ENCODE data around the gene PRAMEF18.
"Not testable (repeated sequence)": the region's sequence is repeated elsewhere in the genome, so short reads cannot be mapped to it uniquely, and the experiment has no call there.

PRAMEF18 gene

DNA sequence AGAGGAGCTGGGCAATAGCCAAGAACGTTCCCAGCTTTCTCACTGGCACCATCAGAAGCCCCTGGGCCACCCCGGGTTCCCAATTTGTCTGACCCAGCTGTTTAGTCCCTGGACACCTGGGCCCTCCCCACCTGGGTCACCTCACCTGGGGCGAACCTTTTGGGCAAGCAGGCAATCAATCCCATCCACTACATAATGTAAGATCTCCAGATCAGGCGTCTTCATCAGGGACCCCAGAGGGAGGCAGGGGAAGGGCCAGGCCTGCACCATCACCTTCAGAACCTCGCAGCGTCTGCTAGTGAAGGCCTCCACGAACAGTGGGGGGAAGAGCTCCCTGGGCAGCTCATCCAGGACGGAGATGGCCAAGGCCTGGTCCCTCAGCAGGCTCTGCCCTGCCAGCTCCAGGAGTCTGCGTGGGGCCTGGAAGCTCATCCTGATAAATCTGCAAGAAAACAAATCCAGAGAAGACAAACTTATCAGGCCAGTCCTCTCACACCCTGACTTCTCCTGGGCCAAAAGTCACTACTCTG, at the start of gene PRAMEF18:
PRAMEF18 (minus strand) TSS at position 480 of the 530 bp plus-strand sequence; CDS start at position 432, 48 bp downstream.
- H3K27ac ChIP-seq; DNase-seq (ENCODE audit: low spot score); H3K4me3 ChIP-seq: not testable (repeated sequence)

GRCh38 chr1:13265124-13265523, 39.2 kb upstream of the PRAMEF18 start:
- H3K27ac ChIP-seq; H3K4me3 ChIP-seq; DNase-seq (ENCODE audit: low spot score): not testable (repeated sequence)

GRCh38 chr1:13253898-13254297, 27.9 kb upstream of the PRAMEF18 start, which contains the start of gene PRAMEF5:
Gene PRAMEF5 (plus strand): TSS chr1:13254198. CDS start chr1:13259269, 5,071 bp downstream.
- DNase-seq (ENCODE audit: low spot score); H3K4me3 ChIP-seq; H3K27ac ChIP-seq: not testable (repeated sequence)

DNA sequence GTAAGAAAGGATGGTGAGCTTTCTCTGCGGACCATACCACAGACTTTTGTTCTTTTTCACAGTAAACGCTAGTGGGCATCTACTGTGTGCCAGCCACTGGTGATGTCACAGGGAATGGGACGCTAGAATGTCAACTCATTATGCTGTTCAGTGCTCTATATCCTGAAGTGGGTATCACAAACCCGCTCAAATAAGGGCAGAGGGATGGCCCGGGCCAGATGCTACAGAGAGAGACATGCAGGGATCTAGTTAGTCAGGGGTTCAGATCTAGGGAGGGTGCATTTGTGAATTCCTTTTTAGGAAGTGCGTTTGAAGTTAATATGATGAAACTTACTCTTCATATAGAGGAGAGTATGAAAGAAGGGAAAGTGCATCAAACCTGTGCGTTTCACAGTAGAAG, 21.2 kb upstream of the PRAMEF18 start:
- DNase-seq (ENCODE audit: low spot score); H3K27ac ChIP-seq; H3K4me3 ChIP-seq: not testable (repeated sequence)

DNA sequence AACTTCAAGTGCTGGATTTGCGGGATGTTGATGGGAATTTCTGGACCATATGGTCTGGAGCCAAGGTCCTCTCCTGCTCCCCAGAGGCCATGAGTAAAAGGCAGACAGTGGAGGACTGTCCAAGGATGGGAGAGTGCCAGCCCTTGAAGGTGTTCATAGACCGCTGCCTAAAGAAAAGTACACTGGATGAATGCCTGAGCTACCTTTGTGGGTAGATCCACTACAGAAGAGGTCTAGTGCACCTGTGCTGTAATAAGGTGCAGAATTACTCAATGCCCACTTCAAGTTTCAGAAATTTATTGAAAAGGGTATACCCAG, 20.6 kb upstream of the PRAMEF18 start:
- not testable (repeated sequence) for H3K4me3 ChIP-seq; H3K27ac ChIP-seq; DNase-seq (ENCODE audit: low spot score)

DNA sequence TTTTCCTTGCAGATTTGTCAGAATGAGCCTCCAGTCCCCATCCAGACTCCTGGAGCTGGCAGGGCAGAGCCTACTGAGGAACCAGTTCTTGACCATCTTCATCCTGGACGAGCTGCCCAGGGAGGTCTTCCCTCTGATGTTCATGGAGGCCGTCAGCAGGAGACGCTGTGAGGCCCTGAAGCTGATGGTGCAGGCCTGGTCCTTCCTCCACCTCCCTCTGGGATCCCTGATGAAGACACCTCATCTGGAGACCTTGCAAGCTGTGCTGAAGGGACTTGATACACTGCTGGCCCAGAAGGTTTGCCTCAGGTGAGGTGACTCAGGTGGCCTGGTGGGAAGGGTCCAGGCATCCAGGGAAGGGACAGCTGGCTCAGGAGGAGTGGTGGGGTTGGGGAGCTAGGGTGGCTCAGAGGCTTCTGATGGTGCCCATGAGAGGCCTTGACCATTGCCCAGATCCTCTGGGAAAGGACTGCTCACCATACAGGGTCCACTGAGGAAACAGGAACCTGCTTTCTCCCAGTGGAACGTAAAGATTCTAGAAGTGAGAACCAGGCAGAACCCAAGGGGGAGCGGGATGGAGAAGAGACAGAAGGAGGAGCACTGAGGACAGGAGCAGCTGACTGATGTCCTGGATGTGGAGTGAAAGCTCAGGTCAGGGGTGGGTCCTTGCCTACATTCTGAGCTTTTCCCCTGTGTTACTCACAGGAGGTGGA, 20.0 kb upstream of the PRAMEF18 start:
- H3K4me3 ChIP-seq; H3K27ac ChIP-seq; DNase-seq (ENCODE audit: low spot score): not testable (repeated sequence)

DNA sequence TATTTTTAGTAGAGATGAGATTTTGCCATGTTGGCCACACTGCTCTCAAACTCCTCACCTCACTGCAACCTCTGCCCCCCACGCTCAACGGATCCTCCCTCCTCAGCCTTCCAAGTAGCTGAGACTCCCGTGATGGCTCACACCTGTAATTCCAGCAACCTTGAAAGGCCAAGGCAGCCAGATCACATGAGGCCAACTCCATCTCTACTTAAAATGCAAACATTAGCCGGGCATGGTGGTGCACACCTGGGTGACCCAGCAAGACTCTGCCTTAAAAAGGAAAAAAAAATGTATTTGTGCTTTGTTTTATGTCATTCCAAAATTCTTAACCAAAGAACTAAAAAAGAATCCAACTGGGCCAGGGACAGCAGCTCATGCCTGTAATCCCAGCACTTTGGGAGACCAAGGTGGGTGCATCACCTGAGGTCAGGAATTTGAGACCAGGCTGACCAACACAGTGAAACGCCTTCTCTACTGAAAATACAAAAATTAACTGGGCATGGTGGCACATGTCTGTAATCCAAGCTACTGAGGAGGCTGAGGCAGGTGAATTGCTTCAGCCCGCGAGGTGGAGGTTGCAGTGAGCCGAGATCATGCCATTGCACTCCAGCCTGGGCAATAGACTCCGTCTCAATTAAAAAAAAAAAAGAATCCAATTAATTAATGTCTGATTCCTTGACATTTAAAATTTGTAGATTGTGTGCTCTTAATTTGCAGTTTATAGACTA, 17.7 kb upstream of the PRAMEF18 start:
- H3K4me3 ChIP-seq; DNase-seq (ENCODE audit: low spot score); H3K27ac ChIP-seq: not testable (repeated sequence)

GRCh38 chr1:13239633-13240032, 13.7 kb upstream of the PRAMEF18 start:
- not testable (repeated sequence) for DNase-seq (ENCODE audit: low spot score); H3K27ac ChIP-seq; H3K4me3 ChIP-seq

- not testable (repeated sequence) for H3K4me3 ChIP-seq; H3K27ac ChIP-seq; DNase-seq (ENCODE audit: low spot score)
Observed at GRCh38 chr1:13237572-13237971, 11.6 kb upstream of the PRAMEF18 start.

GRCh38 chr1:13234057-13234456, 8.1 kb upstream of the PRAMEF18 start:
- not testable (repeated sequence) for H3K27ac ChIP-seq; H3K4me3 ChIP-seq; DNase-seq (ENCODE audit: low spot score)

DNA sequence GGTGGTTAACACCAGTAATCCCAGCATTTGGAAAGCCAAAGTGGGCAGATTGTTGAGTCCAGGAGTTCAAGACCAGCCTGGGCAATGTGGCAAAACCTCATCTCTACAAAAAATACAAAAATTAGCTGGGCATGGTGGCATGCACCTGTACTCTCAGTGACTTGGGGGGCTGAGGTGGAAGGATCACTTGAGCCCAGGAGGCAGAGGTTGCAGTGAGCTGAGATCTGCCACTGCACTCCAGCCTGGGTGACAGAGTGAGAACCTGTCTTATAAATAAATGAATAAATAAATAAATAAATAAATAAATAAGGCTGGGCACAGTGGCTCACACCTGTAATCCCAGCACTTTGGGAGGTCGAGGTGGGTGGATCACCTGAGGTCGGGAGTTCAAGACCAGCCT, 6.1 kb upstream of the PRAMEF18 start:
- DNase-seq (ENCODE audit: low spot score); H3K4me3 ChIP-seq; H3K27ac ChIP-seq: not testable (repeated sequence)

DNA sequence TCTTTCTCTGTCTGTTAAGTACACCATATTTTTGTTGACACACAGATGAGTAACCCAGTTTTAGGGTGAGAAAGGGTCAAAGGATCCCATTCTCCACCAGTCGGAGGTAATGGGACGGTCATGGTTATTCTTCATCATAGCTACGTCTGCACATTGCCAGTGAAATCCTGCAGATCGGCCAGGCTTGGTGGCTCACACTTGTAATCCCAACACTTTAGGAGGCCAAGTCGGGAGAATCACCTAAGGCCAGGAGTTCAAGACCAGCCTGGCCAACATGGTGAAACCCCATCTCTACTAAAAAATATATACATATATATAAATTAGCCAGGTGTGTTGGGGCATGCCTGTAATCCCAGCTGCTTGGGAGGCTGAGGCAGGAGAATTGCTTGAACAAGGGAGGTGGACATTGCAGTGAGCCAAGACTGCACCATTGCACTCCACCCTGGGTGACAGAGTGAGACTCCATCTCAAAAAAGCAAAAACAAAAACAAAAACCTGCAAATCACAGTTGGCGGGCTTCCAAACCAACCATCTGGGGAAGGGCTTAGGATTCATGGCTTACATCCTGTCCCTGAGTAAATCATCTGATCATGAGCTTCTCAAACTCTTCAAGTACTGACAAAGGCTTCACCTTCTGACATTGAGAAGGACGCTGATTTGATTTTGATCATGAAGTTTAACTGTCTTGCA, 5.3 kb upstream of the PRAMEF18 start:
- H3K27ac ChIP-seq; DNase-seq (ENCODE audit: low spot score); H3K4me3 ChIP-seq: not testable (repeated sequence)

- not testable (repeated sequence) for H3K27ac ChIP-seq
Observed at GRCh38 chr1:13230601-13231000, 4.6 kb upstream of the PRAMEF18 start.

DNA sequence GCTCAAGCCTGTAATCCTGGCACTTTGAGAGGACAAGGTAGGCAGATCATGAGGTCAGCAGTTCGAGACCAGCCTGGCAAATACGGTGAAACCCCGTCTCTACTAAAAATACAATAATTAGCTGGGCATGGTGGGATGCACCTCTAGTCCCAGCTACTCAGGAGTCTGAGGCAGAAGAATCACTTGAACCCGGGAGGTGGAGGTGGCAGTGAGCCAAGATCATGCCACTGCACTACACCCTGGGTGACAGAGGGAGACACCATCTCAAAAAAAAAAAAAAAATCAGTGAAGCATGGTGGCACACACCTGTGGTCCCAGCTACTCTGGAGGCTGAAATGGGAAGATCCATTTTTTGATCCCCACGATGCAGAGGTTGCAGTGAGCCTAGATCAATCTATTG, 4.1 kb upstream of the PRAMEF18 start:
- not testable (repeated sequence) for H3K27ac ChIP-seq; H3K4me3 ChIP-seq; DNase-seq (ENCODE audit: low spot score)

More at GRCh38 chr1:13230601-13231000, 4.6 kb upstream of the PRAMEF18 start:
- not testable (repeated sequence) for DNase-seq (ENCODE audit: low spot score); H3K4me3 ChIP-seq

All from coronary artery (tissue), 2 donors.